ENCODE data around the gene RABGGTA.

RABGGTA gene, protein sequence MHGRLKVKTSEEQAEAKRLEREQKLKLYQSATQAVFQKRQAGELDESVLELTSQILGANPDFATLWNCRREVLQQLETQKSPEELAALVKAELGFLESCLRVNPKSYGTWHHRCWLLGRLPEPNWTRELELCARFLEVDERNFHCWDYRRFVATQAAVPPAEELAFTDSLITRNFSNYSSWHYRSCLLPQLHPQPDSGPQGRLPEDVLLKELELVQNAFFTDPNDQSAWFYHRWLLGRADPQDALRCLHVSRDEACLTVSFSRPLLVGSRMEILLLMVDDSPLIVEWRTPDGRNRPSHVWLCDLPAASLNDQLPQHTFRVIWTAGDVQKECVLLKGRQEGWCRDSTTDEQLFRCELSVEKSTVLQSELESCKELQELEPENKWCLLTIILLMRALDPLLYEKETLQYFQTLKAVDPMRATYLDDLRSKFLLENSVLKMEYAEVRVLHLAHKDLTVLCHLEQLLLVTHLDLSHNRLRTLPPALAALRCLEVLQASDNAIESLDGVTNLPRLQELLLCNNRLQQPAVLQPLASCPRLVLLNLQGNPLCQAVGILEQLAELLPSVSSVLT

DNA sequence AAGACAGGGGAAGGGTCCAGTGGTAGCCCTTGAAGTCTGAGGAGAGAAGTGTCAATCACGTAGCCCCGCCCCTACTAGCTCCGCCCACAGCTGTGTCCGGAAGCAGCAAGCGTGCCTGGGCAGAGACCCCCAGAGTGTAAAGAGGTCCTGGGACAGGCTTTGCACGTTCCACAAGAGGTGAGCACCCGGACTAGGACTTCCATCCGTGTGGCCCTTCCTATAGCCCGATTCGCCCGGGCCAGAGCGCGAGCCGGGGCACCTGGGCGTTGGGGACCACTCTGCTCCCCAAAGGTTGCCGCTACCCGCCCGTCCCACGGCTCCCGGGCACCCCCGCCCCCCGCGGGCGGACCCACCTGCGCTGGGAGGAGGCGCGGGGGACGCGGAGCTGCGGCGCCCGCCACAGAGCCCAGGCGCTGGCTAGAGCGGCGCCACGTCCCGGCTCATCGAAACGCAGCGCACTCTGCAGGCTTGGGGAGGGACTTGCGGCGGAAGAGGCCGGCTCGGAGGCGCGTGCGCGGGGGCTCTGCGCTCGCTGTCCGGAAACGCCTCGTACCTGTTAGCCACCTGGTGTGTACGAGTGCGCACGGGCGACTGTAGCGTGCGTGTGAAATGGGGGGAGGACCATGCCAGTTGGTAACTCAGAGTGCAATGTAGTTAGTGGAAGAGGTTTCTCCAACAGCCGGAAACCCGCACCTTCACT is at the start of gene RABGGTA:
TSS of gene RABGGTA (minus strand) at position 464 of the 700 bp plus-strand sequence. CDS start 482 bp downstream, outside the sequence.
- H3K4me3 ChIP-seq (ENCODE audit: low read depth, low read length) = peak within 1 kb of the TSS; percentile 67
- TF ChIP-seq, protein P1, sequence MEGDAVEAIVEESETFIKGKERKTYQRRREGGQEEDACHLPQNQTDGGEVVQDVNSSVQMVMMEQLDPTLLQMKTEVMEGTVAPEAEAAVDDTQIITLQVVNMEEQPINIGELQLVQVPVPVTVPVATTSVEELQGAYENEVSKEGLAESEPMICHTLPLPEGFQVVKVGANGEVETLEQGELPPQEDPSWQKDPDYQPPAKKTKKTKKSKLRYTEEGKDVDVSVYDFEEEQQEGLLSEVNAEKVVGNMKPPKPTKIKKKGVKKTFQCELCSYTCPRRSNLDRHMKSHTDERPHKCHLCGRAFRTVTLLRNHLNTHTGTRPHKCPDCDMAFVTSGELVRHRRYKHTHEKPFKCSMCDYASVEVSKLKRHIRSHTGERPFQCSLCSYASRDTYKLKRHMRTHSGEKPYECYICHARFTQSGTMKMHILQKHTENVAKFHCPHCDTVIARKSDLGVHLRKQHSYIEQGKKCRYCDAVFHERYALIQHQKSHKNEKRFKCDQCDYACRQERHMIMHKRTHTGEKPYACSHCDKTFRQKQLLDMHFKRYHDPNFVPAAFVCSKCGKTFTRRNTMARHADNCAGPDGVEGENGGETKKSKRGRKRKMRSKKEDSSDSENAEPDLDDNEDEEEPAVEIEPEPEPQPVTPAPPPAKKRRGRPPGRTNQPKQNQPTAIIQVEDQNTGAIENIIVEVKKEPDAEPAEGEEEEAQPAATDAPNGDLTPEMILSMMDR (IDR thresholded peaks at IDR 0.05; ENCODE audit: borderline replicate concordance, insufficient read depth, low read depth, low read length) = peak; percentile 91

DNA sequence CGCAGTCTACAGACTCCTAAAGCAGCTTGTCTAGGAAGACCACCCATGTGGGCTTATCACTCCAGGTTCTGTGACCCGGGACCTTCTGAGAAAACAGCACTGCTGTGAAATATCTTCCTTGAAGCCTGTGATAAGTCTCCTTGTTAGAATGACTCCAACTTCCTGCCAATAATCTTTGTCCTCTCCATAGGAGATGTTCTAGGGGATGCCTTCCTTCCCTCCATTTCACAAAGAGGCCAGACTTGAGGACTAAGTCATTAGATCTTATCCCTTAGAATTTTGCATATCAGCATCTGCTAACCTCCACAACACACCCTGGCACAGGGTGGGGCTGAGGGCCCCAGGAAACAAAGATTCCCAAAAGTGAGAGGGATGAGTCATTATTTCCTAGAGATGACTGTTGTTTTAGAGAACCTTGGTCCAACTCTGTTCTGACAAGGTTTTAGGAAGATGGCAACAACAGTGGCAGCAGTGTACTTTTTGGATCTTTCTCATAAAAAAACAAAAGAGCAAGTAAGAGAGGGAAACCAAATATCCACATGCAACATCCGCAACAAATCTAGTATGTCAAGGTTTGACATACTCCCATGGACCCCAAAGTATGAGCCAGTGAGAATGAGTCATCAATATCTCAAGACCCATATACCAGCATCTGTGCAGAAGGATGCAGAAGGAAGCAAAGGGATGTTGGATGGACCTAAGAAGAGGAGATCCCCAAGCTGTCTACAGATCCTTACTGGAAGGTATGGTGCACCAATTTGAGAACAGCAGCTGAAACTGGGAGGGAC is 45.9 kb upstream of the RABGGTA start:
- TF ChIP-seq, protein P1 (IDR thresholded peaks at IDR 0.05; ENCODE audit: borderline replicate concordance, insufficient read depth, low read depth, low read length) = no peak
- no peak overlapping the region for H3K4me3 ChIP-seq (ENCODE audit: low read depth, low read length)

DNA sequence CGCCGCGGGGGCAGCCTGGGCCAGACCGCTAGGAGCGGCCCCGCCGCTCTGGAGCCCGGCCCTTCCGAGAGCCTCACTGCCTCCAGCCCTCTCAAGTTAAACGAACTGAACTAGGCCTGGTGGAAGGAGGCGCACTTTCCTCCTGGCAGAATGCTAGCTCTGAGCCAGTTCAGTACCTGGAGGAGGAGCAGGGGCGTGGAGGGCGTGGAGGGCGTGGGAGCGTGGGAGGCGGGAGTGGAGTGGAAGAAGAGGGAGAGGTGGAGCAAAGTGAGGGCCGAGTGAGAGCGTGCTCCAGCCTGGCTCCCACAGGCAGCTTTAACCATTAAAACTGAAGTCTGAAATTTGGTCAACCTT is 45.2 kb upstream of the RABGGTA start:
- TF ChIP-seq, protein P1 (IDR thresholded peaks at IDR 0.05; ENCODE audit: borderline replicate concordance, insufficient read depth, low read depth, low read length) = no peak
- no peak overlapping the region for H3K4me3 ChIP-seq (ENCODE audit: low read depth, low read length)

DNA sequence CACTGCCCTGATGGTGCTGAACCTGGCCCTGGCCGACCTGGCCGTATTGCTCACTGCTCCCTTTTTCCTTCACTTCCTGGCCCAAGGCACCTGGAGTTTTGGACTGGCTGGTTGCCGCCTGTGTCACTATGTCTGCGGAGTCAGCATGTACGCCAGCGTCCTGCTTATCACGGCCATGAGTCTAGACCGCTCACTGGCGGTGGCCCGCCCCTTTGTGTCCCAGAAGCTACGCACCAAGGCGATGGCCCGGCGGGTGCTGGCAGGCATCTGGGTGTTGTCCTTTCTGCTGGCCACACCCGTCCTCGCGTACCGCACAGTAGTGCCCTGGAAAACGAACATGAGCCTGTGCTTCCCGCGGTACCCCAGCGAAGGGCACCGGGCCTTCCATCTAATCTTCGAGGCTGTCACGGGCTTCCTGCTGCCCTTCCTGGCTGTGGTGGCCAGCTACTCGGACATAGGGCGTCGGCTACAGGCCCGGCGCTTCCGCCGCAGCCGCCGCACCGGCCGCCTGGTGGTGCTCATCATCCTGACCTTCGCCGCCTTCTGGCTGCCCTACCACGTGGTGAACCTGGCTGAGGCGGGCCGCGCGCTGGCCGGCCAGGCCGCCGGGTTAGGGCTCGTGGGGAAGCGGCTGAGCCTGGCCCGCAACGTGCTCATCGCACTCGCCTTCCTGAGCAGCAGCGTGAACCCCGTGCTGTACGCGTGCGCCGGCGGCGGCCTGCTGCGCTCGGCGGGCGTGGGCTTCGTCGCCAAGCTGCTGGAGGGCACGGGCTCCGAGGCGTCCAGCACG is 44.6 kb upstream of the RABGGTA start:
- H3K4me3 ChIP-seq (ENCODE audit: low read depth, low read length) = no peak overlapping the region
- TF ChIP-seq, protein P1 (IDR thresholded peaks at IDR 0.05; ENCODE audit: borderline replicate concordance, insufficient read depth, low read depth, low read length) = no peak

DNA sequence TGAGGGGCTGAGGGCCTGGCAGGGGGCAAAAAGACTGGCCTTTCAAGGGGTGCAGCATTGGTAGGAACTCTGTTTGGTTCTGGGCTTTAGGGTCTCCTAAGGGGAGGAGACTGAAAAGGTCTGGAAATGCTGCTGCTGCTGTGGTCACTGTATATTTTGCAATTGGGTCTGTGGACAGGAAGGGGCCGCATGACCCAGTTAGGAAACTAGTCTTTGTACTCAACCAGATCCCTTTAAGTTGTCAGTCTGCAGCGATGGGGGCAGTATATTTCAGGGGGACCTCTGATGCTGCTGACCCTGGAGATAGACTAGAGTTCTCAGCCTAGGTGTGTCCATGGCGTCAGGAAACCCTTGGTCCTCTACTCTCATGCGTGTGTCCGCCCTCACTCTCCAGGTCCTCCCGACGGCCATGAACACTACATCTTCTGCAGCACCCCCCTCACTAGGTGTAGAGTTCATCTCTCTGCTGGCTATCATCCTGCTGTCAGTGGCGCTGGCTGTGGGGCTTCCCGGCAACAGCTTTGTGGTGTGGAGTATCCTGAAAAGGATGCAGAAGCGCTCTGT is 43.9 kb upstream of the RABGGTA start:
- no peak overlapping the region for H3K4me3 ChIP-seq (ENCODE audit: low read depth, low read length)
- TF ChIP-seq, protein P1 (IDR thresholded peaks at IDR 0.05; ENCODE audit: borderline replicate concordance, insufficient read depth, low read depth, low read length) = no peak
